Measurements from ENCODE around the gene UGT1A10. TPM values are rescaled to one million over a fixed set of nuclear protein-coding genes. Genes with fewer than 3 reads are reported as not detected.

The UGT1A10 gene
- total RNA-seq, 2 donors from 2014 or later: not detected

GRCh38 chr2:233813236-233814055, 177.2 kb downstream of the UGT1A10 start:
- DNase-seq (ENCODE audit: low spot score): peak; percentile 50
- intact Hi-C loops (cut with DNase I): no loop called here

GRCh38 chr2:233814056-233814835, 178.0 kb downstream of the UGT1A10 start:
- intact Hi-C loops (cut with DNase I): no loop called here
- DNase-seq (ENCODE audit: low spot score): peak; percentile 20

- no peak for DNase-seq (ENCODE audit: low spot score)
- intact Hi-C loops (cut with DNase I): no loop called here
Observed at GRCh38 chr2:233815861-233816260, 179.6 kb downstream of the UGT1A10 start.

- intact Hi-C loops (cut with DNase I): no loop called here
- DNase-seq (ENCODE audit: low spot score): peak; percentile 16
Observed at GRCh38 chr2:233816334-233816733, 180.1 kb downstream of the UGT1A10 start.

GRCh38 chr2:233816771-233817170, 180.5 kb downstream of the UGT1A10 start:
- DNase-seq (ENCODE audit: low spot score): peak; percentile 53
- intact Hi-C loops (cut with DNase I): no loop called here

- intact Hi-C loops (cut with DNase I): no loop called here
- peak; percentile 48 for DNase-seq (ENCODE audit: low spot score)
Observed at GRCh38 chr2:233817361-233817911, 181.2 kb downstream of the UGT1A10 start.

- DNase-seq (ENCODE audit: low spot score): peak; percentile 74
- intact Hi-C loops (cut with DNase I): no loop called here
Observed at GRCh38 chr2:233817995-233818638, 181.9 kb downstream of the UGT1A10 start.

GRCh38 chr2:233818639-233819621, 182.7 kb downstream of the UGT1A10 start:
- intact Hi-C loops (cut with DNase I): no loop called here
- peak; percentile 79 for DNase-seq (ENCODE audit: low spot score)

GRCh38 chr2:233819884-233820773, 183.9 kb downstream of the UGT1A10 start:
- peak; percentile 76 for DNase-seq (ENCODE audit: low spot score)

GRCh38 chr2:233820774-233821105, 184.5 kb downstream of the UGT1A10 start:
- intact Hi-C loops (cut with DNase I): loop anchor here in 1 of 2 donors (5.0 kb wide), 1 partner anchor 1687 kb away; no protein-coding TSS in a partner anchor
- peak; percentile 54 for DNase-seq (ENCODE audit: low spot score)

More at GRCh38 chr2:233819884-233820773, 183.9 kb downstream of the UGT1A10 start:
- intact Hi-C loops (cut with DNase I): loop anchor here in 1 of 2 donors (5.0 kb wide), 1 partner anchor 1687 kb away; no protein-coding TSS in a partner anchor

- intact Hi-C loops (cut with DNase I): loop anchor here in 1 of 2 donors (5.0 kb wide), 1 partner anchor 1686 kb away; no protein-coding TSS in a partner anchor
Observed at GRCh38 chr2:233821196-233821595, 184.9 kb downstream of the UGT1A10 start.

GRCh38 chr2:233821709-233822100, 185.5 kb downstream of the UGT1A10 start:
- intact Hi-C loops (cut with DNase I): loop anchor here in 1 of 2 donors (5.0 kb wide), 1 partner anchor 1686 kb away; no protein-coding TSS in a partner anchor
- DNase-seq (ENCODE audit: low spot score): peak; percentile 37

More at GRCh38 chr2:233821196-233821595, 184.9 kb downstream of the UGT1A10 start:
- DNase-seq (ENCODE audit: low spot score): peak; percentile 11

GRCh38 chr2:233822101-233822771, 186.0 kb downstream of the UGT1A10 start:
- intact Hi-C loops (cut with DNase I): loop anchor here in 1 of 2 donors (5.0 kb wide), 1 partner anchor 1685 kb away; no protein-coding TSS in a partner anchor
- peak; percentile 67 for DNase-seq (ENCODE audit: low spot score)
